ENCODE measurements around the gene HEXA.
"Not testable (repeated sequence)": the region's sequence is repeated elsewhere in the genome, so short reads cannot be mapped to it uniquely, and the experiment has no call there.

Gene HEXA

GRCh38 chr15:72411111-72411510, 35.3 kb upstream of the HEXA start:
- no peak for TF ChIP-seq CTCF (conservative IDR thresholded peaks at IDR 0.05; ENCODE audit: low read depth, low read length)
- H3K4me3 ChIP-seq (ENCODE audit: low read length) = no peak overlapping the region
- no peak for DNase-seq (ENCODE audit: low read depth)

DNA sequence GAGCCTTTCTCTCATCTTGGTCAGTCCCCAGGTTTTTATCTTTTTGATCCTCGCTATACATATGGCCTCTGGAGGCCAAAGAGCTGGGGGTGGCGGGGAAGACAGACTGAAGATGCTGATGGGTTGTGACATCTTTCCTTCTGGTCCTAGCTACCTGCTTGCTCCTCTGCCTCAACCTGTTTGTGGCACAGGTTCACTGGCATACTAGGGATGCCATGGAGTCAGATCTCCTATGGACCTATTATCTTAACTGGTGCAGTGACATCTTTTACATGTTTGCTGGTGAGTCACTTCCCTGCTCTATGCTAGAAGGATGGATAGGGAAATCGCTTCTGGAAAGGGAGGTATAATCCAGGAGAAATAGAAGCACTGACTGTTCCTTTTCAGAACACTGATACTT, 31.1 kb upstream of the HEXA start:
- no peak for TF ChIP-seq CTCF (conservative IDR thresholded peaks at IDR 0.05; ENCODE audit: low read depth, low read length)
- DNase-seq (ENCODE audit: low read depth) = no peak
- H3K4me3 ChIP-seq (ENCODE audit: low read length) = no peak overlapping the region

- DNase-seq (ENCODE audit: low read depth) = no peak
- no peak overlapping the region for H3K4me3 ChIP-seq (ENCODE audit: low read length)
- no peak for TF ChIP-seq CTCF (conservative IDR thresholded peaks at IDR 0.05; ENCODE audit: low read depth, low read length)
Measured at GRCh38 chr15:72404841-72405240, 29.0 kb upstream of the HEXA start.

DNA sequence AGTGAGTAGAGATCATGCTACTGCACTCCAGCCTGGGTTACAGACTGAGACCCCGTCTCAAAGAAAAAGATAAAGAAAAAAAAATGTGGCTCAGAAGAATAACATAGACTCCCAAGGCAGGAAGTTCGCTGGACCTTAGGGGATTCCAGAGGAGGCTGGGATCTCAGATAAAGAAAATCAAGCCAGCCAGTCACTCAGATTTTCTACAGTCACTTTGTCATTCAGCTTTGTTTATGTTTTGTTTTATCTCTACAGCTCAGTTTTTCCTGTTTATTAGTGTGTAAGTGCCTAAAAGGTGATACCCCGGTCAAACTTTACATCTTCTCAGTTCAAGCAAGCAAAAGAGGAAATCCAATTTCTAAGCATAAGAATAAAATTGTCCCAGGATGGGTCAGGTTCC, 28.5 kb upstream of the HEXA start:
- no peak for TF ChIP-seq CTCF (conservative IDR thresholded peaks at IDR 0.05; ENCODE audit: low read depth, low read length)
- H3K4me3 ChIP-seq (ENCODE audit: low read length) = no peak overlapping the region
- no peak for DNase-seq (ENCODE audit: low read depth)

- no peak for TF ChIP-seq CTCF (conservative IDR thresholded peaks at IDR 0.05; ENCODE audit: low read depth, low read length)
- no peak for DNase-seq (ENCODE audit: low read depth)
- H3K4me3 ChIP-seq (ENCODE audit: low read length) = no peak overlapping the region
Measured at GRCh38 chr15:72402726-72403125, 26.9 kb upstream of the HEXA start.

- H3K4me3 ChIP-seq (ENCODE audit: low read length) = no peak overlapping the region
- no peak for TF ChIP-seq CTCF (conservative IDR thresholded peaks at IDR 0.05; ENCODE audit: low read depth, low read length)
- no peak for DNase-seq (ENCODE audit: low read depth)
Measured at GRCh38 chr15:72398648-72399047, 22.8 kb upstream of the HEXA start.

DNA sequence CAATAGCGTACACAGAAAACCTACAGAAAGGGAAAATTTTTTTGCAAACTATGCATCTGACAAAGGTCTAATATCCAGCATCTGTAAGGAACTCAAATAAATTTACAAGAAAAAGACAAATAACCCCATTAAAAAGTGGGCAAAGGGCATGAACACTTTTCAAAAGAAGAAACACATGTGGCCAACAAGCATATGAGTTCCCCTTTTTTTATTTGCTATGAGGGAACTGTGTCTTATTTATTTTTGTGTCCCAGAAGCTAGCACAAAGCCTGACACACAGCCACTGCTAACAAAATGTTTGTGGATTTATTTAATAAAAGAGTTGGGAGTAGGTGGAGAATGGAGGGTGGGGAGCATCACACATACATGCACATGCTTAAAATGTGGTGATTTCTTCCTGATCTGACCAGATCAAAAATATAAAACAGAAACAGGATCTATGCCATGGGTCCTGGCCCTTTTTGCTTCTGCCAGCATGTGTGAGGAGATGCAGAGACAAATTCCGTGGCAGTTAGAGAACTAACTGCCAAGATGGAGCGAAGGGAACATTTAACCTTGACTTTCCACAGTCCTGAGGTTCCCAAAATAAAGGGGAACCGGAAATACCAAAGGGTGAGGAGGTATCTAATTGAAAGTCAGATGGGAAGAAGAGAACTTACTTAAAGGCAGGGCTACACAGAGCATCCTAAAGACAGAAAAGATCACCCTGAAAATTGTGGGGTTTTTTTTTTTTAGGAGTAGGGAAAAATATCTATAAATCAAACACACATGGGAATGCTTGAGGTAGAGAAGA, 22.2 kb upstream of the HEXA start, which contains the start of gene TMEM202:
TMEM202 (plus strand) TSS at position 510 of the 793 bp plus-strand sequence; CDS start at position 532, 22 bp downstream.
- TF ChIP-seq CTCF (conservative IDR thresholded peaks at IDR 0.05; ENCODE audit: low read depth, low read length) = no peak
- no peak for DNase-seq (ENCODE audit: low read depth)
- H3K4me3 ChIP-seq (ENCODE audit: low read length) = no peak within 1 kb of the TSS

DNA sequence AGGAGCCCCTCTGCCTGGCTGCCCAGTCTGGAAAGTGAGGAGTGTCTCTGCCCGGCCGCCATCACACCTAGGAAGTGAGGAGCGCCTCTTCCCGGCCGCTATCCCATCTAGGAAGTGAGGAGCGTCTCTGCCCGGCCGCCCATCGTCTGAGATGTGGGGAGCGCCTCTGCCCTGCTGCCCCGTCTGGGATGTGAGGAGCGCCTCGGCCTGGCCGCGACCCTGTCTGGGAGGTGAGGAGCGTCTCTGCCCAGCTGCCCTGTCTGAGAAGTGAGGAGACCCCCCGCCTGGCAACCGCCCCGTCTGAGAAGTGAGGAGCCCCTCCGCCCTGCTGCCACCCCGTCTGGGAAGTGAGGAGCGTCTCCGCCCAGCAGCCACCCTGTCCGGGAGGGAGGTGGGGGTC, 20.5 kb upstream of the HEXA start:
- not testable (repeated sequence) for DNase-seq (ENCODE audit: low read depth); H3K4me3 ChIP-seq (ENCODE audit: low read length)
